HK-2 (cell line): Measurements from ENCODE around the gene C16orf86.

Experiments used
- DNase-seq: peaks from one replicate; pipeline ENCODE4 v3.0.0-alpha.2; 2018; ENCODE audit not compliant: unreplicated experiment

C16orf86 gene

DNA sequence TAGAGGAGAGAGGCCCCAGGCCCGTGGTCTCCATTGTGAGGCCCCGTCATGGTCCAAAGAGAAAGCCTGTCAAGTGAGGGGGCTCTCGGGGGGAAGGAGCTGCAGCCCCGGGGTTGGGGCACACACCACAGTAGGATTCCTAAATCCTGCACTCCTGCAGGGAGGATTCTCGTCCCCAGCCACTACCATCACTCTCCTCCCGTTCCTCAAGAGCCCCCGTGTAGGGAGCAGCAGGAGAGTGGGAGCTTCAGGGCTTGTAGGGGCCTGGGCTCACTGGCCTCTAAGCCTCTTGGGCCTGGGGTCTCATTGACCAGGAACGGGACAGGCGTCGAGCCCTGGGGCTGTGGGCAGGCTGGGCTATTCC lies 821 bp downstream of the C16orf86 start:
- DNase-seq = peak; percentile 22

- DNase-seq = peak; percentile 89
Observed at GRCh38 chr16:67667817-67668494, 1.3 kb downstream of the C16orf86 start.

GRCh38 chr16:67668495-67669157 lies 2.0 kb downstream of the C16orf86 start:
- no peak for DNase-seq

GRCh38 chr16:67669499-67670101 lies 3.0 kb downstream of the C16orf86 start:
- DNase-seq = no peak

DNA sequence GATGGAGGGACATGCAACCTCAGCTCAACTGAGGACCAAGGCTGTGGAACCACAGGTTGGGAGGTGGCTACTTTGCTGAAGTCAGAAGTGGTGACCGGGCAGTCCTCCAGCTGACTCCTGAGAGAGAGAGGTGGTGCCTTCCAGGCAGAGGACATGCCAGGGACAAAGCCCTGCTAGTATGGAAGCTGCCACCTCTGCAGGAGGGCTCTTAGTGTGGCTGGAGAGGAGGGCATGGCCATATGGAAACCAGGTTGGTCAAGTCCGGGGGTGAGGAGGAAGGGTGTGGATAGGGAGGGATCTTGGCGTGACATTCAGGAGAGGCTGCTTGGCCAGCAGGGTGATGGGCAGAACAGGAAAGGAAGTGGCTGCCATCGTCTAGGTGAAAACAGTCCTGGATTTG lies 5.7 kb downstream of the C16orf86 start:
- no peak for DNase-seq

- DNase-seq = peak; percentile 57
Observed at GRCh38 chr16:67672739-67673662, 6.4 kb downstream of the C16orf86 start.

GRCh38 chr16:67673712-67674580 lies 7.3 kb downstream of the C16orf86 start:
- no peak for DNase-seq

GRCh38 chr16:67674851-67675578 lies 8.4 kb downstream of the C16orf86 start:
- DNase-seq = no peak

DNA sequence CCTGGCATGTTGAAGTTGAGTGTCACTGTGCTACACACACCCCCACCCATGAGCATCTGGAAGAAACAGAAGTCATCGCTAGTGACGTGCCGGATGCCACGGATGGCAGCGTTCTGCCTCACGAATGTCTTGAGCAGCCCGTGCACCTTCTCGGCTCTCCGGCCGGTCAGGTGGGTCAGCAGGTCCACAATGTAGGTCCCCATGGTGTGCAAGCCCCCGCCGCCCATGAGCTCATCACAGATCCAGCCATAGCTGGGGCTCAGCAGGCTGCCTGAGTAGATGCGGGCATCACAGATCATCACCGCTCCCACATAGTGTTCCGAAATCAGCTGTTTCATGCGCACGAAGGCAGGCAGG lies 8.9 kb downstream of the C16orf86 start:
- DNase-seq = no peak

DNA sequence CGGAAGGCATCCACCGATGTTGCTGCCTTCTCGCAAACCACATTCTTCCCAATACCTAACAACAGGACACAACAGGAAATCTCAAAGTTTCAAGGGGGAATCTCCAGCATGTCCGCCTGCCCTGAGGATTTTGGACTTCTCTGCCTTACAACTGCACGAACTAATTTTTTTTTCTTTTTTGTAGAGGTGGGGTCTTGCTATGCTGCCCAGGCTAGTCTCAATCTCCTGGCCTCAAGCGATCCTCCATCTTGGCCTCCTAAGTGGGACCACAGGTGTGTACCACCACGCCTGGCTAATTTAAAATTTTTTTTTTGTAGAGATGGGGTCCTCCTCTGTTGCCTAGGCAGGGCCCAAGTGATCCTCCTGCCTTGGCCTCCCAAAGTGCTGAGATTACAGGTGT lies 9.4 kb downstream of the C16orf86 start:
- no peak for DNase-seq

GRCh38 chr16:67676516-67676915 lies 9.9 kb downstream of the C16orf86 start:
- DNase-seq = no peak

GRCh38 chr16:67676939-67677338 lies 10.3 kb downstream of the C16orf86 start:
- no peak for DNase-seq

DNA sequence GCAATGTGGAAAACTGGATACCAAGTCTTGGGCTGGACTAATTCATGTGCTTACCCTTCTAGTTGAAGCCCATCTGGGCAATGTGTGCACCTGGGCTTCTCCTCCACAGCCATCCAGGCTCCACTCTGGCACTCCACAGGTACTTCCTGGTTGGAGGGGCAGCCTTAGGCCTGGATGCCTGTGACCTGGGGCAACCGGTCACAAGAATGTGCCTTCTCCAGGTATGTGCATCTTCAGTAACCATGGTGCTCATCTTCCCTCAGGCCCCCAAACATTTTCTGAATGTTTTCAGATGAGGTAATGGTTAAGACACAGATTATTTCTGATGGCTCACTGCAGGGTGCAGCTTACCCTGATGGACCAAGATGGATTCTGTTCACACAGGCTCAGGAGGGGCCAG lies 11.1 kb downstream of the C16orf86 start:
- no peak for DNase-seq

GRCh38 chr16:67678354-67679023 lies 11.9 kb downstream of the C16orf86 start:
- no peak for DNase-seq

DNA sequence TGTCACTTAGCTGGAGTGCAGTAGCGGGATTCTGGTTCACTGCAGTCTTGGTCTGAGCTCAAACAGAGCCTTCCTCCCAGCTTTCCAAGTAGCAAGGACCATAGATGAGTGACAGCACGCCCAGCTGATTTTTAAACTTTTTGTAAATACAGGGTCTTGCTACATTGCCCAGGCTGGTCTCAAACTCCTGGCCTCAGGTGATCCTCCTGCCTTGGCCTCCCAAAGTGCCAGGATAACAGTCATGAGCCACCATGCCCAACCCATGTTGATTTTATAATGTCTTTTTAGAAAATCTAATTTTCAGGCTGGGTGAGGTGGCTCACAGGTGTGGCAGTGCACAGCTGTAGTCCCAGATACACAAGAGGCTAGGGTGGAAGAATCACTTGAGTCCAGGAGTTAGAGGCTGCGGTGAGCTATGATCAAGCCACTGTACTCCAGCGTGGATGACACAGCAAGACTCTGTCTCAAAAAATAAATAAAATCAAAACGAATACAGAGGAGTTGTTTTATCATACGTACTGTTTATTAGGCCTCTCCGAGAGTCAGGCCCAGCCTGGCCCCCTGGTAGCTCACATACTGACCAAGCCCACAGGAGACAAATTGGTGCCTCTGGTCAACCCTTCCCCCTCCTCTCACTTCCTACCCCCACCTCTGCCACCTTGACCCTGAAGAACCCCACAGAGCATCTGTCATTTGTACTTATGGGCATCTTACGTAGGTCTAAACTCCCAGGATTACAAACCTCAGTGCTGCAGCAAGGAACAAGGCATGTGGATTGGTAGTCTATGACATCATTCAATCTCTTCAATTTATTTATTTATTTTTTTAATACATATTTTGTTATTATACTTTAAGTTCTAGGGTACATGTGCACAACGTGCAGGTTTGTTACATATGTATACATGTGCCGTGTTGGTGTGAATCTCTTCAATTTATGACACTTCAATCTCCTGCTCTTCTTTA lies 13.6 kb downstream of the C16orf86 start:
- no peak for DNase-seq

DNA sequence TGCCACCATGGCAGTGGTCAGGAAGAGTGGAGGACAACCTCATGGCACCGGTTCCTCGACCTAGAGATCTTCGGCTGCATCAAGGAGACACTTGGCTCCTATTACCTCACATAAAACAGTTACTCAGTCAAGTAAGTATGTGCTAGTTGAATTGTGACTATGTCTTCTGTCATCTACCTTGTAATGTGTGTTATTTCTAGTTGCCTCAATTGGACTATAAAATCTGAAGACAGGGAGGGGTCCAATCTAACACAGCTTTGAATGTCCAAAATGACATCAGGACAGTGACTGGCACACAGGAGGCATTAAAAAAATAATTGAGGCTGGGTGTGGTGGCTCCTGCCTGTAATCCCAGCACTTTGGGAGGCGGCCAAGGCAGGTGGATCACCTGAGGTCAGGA lies 17.2 kb downstream of the C16orf86 start:
- no peak for DNase-seq

GRCh38 chr16:67685388-67686112 lies 18.9 kb downstream of the C16orf86 start:
- DNase-seq = no peak
